Measurements from ENCODE around the gene STAT3.
A peak's percentile ranks its signal among the peaks of the same experiment; 100 is the strongest.
"Not testable (repeated sequence)": the region's sequence is repeated elsewhere in the genome, so short reads cannot be mapped to it uniquely, and the experiment has no call there.

The STAT3 gene

GRCh38 chr17:42373896-42374295 is 14.3 kb downstream of the STAT3 start:
- Mint-ChIP-seq H3K9me3 (ENCODE audit: low read depth) (no peaks in the 10 kb centered on the region), H3K4me1 (ENCODE audit: low read depth) (peaks cover 51% of the 10 kb centered on the region), H3K4me3 (no peak overlapping the region), H3K27ac (peak overlapping the region; percentile 72), H3K27me3 (no peaks in the 10 kb centered on the region), H3K36me3 (peaks cover 12% of the 10 kb centered on the region)

- Mint-ChIP-seq H3K4me3 (no peak overlapping the region), H3K9me3 (ENCODE audit: low read depth) (no peaks in the 10 kb centered on the region), H3K4me1 (ENCODE audit: low read depth) (peaks cover 52% of the 10 kb centered on the region), H3K36me3 (peaks cover 13% of the 10 kb centered on the region), H3K27me3 (no peaks in the 10 kb centered on the region), H3K27ac (no peak overlapping the region)
These were observed 16.1 kb downstream of the STAT3 start for GRCh38 chr17:42372142-42372541.

GRCh38 chr17:42368797-42369561 is 19.3 kb downstream of the STAT3 start:
- not testable (repeated sequence) for H3K27me3 Mint-ChIP-seq; H3K9me3 Mint-ChIP-seq (ENCODE audit: low read depth); H3K27ac Mint-ChIP-seq; H3K4me3 Mint-ChIP-seq
- Mint-ChIP-seq H3K36me3 (peaks cover 16% of the 10 kb centered on the region), H3K4me1 (ENCODE audit: low read depth) (peaks cover 59% of the 10 kb centered on the region)

- H3K27me3 Mint-ChIP-seq; H3K9me3 Mint-ChIP-seq (ENCODE audit: low read depth); H3K27ac Mint-ChIP-seq; H3K4me3 Mint-ChIP-seq: not testable (repeated sequence)
- Mint-ChIP-seq H3K4me1 (ENCODE audit: low read depth) (peaks cover 63% of the 10 kb centered on the region), H3K36me3 (peaks cover 16% of the 10 kb centered on the region)
These were observed 19.9 kb downstream of the STAT3 start for GRCh38 chr17:42368310-42368709.

- not testable (repeated sequence) for H3K9me3 Mint-ChIP-seq (ENCODE audit: low read depth); H3K4me3 Mint-ChIP-seq; H3K27me3 Mint-ChIP-seq
- H3K4me1 Mint-ChIP-seq (ENCODE audit: low read depth) = peaks cover 79% of the 10 kb centered on the region
- peak overlapping the region; percentile 46 for H3K27ac Mint-ChIP-seq
- peaks cover 15% of the 10 kb centered on the region for H3K36me3 Mint-ChIP-seq
These were observed 21.8 kb downstream of the STAT3 start for GRCh38 chr17:42366176-42367023.

GRCh38 chr17:42365136-42365535 is 23.1 kb downstream of the STAT3 start:
- H3K36me3 Mint-ChIP-seq = peaks cover 11% of the 10 kb centered on the region
- peaks cover 80% of the 10 kb centered on the region for H3K4me1 Mint-ChIP-seq (ENCODE audit: low read depth)
- H3K4me3 Mint-ChIP-seq = peak overlapping the region; percentile 64
- no peaks in the 10 kb centered on the region for H3K27me3 Mint-ChIP-seq
- H3K27ac Mint-ChIP-seq = peak overlapping the region; percentile 92
- H3K9me3 Mint-ChIP-seq (ENCODE audit: low read depth) = no peaks in the 10 kb centered on the region

- peaks cover 81% of the 10 kb centered on the region for H3K4me1 Mint-ChIP-seq (ENCODE audit: low read depth)
- H3K36me3 Mint-ChIP-seq = peaks cover 11% of the 10 kb centered on the region
- peak overlapping the region; percentile 92 for H3K27ac Mint-ChIP-seq
- no peaks in the 10 kb centered on the region for H3K9me3 Mint-ChIP-seq (ENCODE audit: low read depth)
- H3K4me3 Mint-ChIP-seq = peak overlapping the region; percentile 48
- no peaks in the 10 kb centered on the region for H3K27me3 Mint-ChIP-seq
These were observed 24.3 kb downstream of the STAT3 start for GRCh38 chr17:42363767-42364585.

GRCh38 chr17:42363231-42363630 is 25.0 kb downstream of the STAT3 start:
- peaks cover 11% of the 10 kb centered on the region for H3K36me3 Mint-ChIP-seq
- peak overlapping the region; percentile 31 for H3K4me3 Mint-ChIP-seq
- H3K9me3 Mint-ChIP-seq (ENCODE audit: low read depth) = no peaks in the 10 kb centered on the region
- no peaks in the 10 kb centered on the region for H3K27me3 Mint-ChIP-seq
- H3K4me1 Mint-ChIP-seq (ENCODE audit: low read depth) = peaks cover 79% of the 10 kb centered on the region
- peak overlapping the region; percentile 92 for H3K27ac Mint-ChIP-seq

GRCh38 chr17:42362245-42362961 is 25.8 kb downstream of the STAT3 start:
- Mint-ChIP-seq H3K4me1 (ENCODE audit: low read depth) (peaks cover 73% of the 10 kb centered on the region), H3K27ac (peak overlapping the region; percentile 92), H3K27me3 (no peaks in the 10 kb centered on the region), H3K9me3 (ENCODE audit: low read depth) (no peaks in the 10 kb centered on the region), H3K4me3 (peak overlapping the region; percentile 64), H3K36me3 (peaks cover 10% of the 10 kb centered on the region)

- Mint-ChIP-seq H3K36me3 (peaks cover 11% of the 10 kb centered on the region), H3K27ac (peak overlapping the region; percentile 92), H3K4me3 (peak overlapping the region; percentile 64), H3K9me3 (ENCODE audit: low read depth) (no peaks in the 10 kb centered on the region), H3K27me3 (no peaks in the 10 kb centered on the region), H3K4me1 (ENCODE audit: low read depth) (peaks cover 72% of the 10 kb centered on the region)
These were observed 26.5 kb downstream of the STAT3 start for GRCh38 chr17:42361781-42362186.

GRCh38 chr17:42360388-42360787 is 27.9 kb downstream of the STAT3 start:
- H3K27me3 Mint-ChIP-seq; H3K4me3 Mint-ChIP-seq; H3K9me3 Mint-ChIP-seq (ENCODE audit: low read depth); H3K27ac Mint-ChIP-seq: not testable (repeated sequence)
- Mint-ChIP-seq H3K36me3 (peaks cover 11% of the 10 kb centered on the region), H3K4me1 (ENCODE audit: low read depth) (peaks cover 69% of the 10 kb centered on the region)

GRCh38 chr17:42359133-42359532 is 29.1 kb downstream of the STAT3 start:
- peaks cover 7% of the 10 kb centered on the region for H3K36me3 Mint-ChIP-seq
- H3K4me1 Mint-ChIP-seq (ENCODE audit: low read depth) = peaks cover 65% of the 10 kb centered on the region
- H3K27ac Mint-ChIP-seq = no peak overlapping the region
- H3K9me3 Mint-ChIP-seq (ENCODE audit: low read depth) = no peaks in the 10 kb centered on the region
- no peaks in the 10 kb centered on the region for H3K27me3 Mint-ChIP-seq
- no peak overlapping the region for H3K4me3 Mint-ChIP-seq

- Mint-ChIP-seq H3K9me3 (ENCODE audit: low read depth) (no peaks in the 10 kb centered on the region), H3K36me3 (peaks cover 7% of the 10 kb centered on the region), H3K27ac (peak overlapping the region; percentile 61), H3K27me3 (no peaks in the 10 kb centered on the region), H3K4me1 (ENCODE audit: low read depth) (peaks cover 63% of the 10 kb centered on the region), H3K4me3 (no peak overlapping the region)
These were observed 29.8 kb downstream of the STAT3 start for GRCh38 chr17:42358434-42358833.
